GM18508 (cell line): ENCODE results near the gene CABS1.

ENCODE experiments used
- ATAC-seq: cut with Tn5 transposase; IDR thresholded peaks from one replicate; pipeline ENCODE4 v1.9.1; 2021; ENCODE audit warnings: moderate number of reproducible peaks; ENCODE audit not compliant: insufficient read depth, unreplicated experiment

Gene CABS1

GRCh38 chr4:70334681-70335080 lies at the start of gene CABS1:
Gene CABS1, plus strand, starts transcription at chr4:70334981. Its CDS starts 59 bp downstream, at chr4:70335040.
- no peak for ATAC-seq

GRCh38 chr4:70288651-70289050 lies 46.1 kb upstream of the CABS1 start:
- no peak for ATAC-seq

- no peak for ATAC-seq
Measured at GRCh38 chr4:70291341-70291740, 43.4 kb upstream of the CABS1 start.

- no peak for ATAC-seq
Measured at GRCh38 chr4:70297576-70297975, 37.2 kb upstream of the CABS1 start.

- ATAC-seq: no peak
Measured at GRCh38 chr4:70298051-70298450, 36.7 kb upstream of the CABS1 start.

GRCh38 chr4:70299643-70300042 lies 35.1 kb upstream of the CABS1 start:
- no peak for ATAC-seq

- ATAC-seq: no peak
Measured at GRCh38 chr4:70300215-70300614, 34.6 kb upstream of the CABS1 start.

GRCh38 chr4:70303090-70303489 lies 31.7 kb upstream of the CABS1 start:
- ATAC-seq: no peak

GRCh38 chr4:70305601-70306000 lies 29.2 kb upstream of the CABS1 start:
- no peak for ATAC-seq

GRCh38 chr4:70306076-70306475 lies 28.7 kb upstream of the CABS1 start:
- no peak for ATAC-seq

GRCh38 chr4:70313736-70314135 lies 21.0 kb upstream of the CABS1 start:
- no peak for ATAC-seq

- peak; percentile 84 for ATAC-seq
Measured at GRCh38 chr4:70315928-70316327, 18.9 kb upstream of the CABS1 start.

- no peak for ATAC-seq
Measured at GRCh38 chr4:70326052-70326451, 8.7 kb upstream of the CABS1 start.

- no peak for ATAC-seq
Measured at GRCh38 chr4:70336043-70336442, 1.3 kb downstream of the CABS1 start.

- ATAC-seq: no peak
Measured at GRCh38 chr4:70337886-70338420, 3.2 kb downstream of the CABS1 start.

- ATAC-seq: no peak
Measured at GRCh38 chr4:70356185-70356584, 21.4 kb downstream of the CABS1 start.

GRCh38 chr4:70359115-70359661 lies 24.4 kb downstream of the CABS1 start:
- no peak for ATAC-seq

GRCh38 chr4:70360460-70360859 lies 25.7 kb downstream of the CABS1 start, which contains the start of gene SMR3A:
Gene SMR3A, plus strand, starts transcription at chr4:70360760. Its CDS starts 1,356 bp downstream, at chr4:70362116.
- no peak for ATAC-seq

- ATAC-seq: no peak
Measured at GRCh38 chr4:70364002-70364401, 29.2 kb downstream of the CABS1 start.

- ATAC-seq: no peak
Measured at GRCh38 chr4:70365479-70365878, 30.7 kb downstream of the CABS1 start.

- ATAC-seq: no peak
Measured at GRCh38 chr4:70367813-70368212, 33.0 kb downstream of the CABS1 start.

- no peak for ATAC-seq
Measured at GRCh38 chr4:70371987-70372386, 37.2 kb downstream of the CABS1 start.
